HG03175 (cell line): Measurements from ENCODE around the gene SORBS2.

Experiments used
- ATAC-seq: cut with Tn5 transposase; IDR thresholded peaks from one replicate; pipeline ENCODE4 v1.9.1; 2021; ENCODE audit warnings: mild to moderate bottlenecking, moderate library complexity; ENCODE audit not compliant: unreplicated experiment

The SORBS2 gene

GRCh38 chr4:185680617-185681016 is 131.4 kb downstream of the SORBS2 start:
- no peak for ATAC-seq

GRCh38 chr4:185679523-185679922 is 132.5 kb downstream of the SORBS2 start:
- ATAC-seq: no peak

GRCh38 chr4:185677637-185678314 is 134.2 kb downstream of the SORBS2 start:
- no peak for ATAC-seq

- no peak for ATAC-seq
These were observed 139.4 kb downstream of the SORBS2 start for GRCh38 chr4:185672618-185673017.

- ATAC-seq: no peak
These were observed 139.8 kb downstream of the SORBS2 start for GRCh38 chr4:185672151-185672550.

- ATAC-seq: no peak
These were observed 140.5 kb downstream of the SORBS2 start for GRCh38 chr4:185671496-185671895.

GRCh38 chr4:185671066-185671465 is 140.9 kb downstream of the SORBS2 start:
- no peak for ATAC-seq

GRCh38 chr4:185669288-185669687 is 142.7 kb downstream of the SORBS2 start:
- ATAC-seq: no peak

GRCh38 chr4:185666156-185666555 is 145.8 kb downstream of the SORBS2 start:
- no peak for ATAC-seq

- no peak for ATAC-seq
These were observed 146.3 kb downstream of the SORBS2 start for GRCh38 chr4:185665655-185666054.

- ATAC-seq: no peak
These were observed 147.5 kb downstream of the SORBS2 start for GRCh38 chr4:185664481-185664880.

- no peak for ATAC-seq
These were observed 149.8 kb downstream of the SORBS2 start for GRCh38 chr4:185662030-185662778.

- no peak for ATAC-seq
These were observed 151.7 kb downstream of the SORBS2 start for GRCh38 chr4:185660340-185660739.

- no peak for ATAC-seq
These were observed 154.3 kb downstream of the SORBS2 start for GRCh38 chr4:185657699-185658098.

- ATAC-seq: no peak
These were observed 154.8 kb downstream of the SORBS2 start for GRCh38 chr4:185657183-185657582.

- no peak for ATAC-seq
These were observed 155.5 kb downstream of the SORBS2 start for GRCh38 chr4:185656467-185656931.

- no peak for ATAC-seq
These were observed 156.9 kb downstream of the SORBS2 start for GRCh38 chr4:185654965-185655554.

- no peak for ATAC-seq
These were observed 157.7 kb downstream of the SORBS2 start for GRCh38 chr4:185654311-185654710.

- ATAC-seq: no peak
These were observed 160.1 kb downstream of the SORBS2 start for GRCh38 chr4:185651851-185652250.

GRCh38 chr4:185651137-185651677 is 160.8 kb downstream of the SORBS2 start:
- ATAC-seq: no peak

- ATAC-seq: no peak
These were observed 163.4 kb downstream of the SORBS2 start for GRCh38 chr4:185648631-185649030.

GRCh38 chr4:185645403-185645802 is 166.6 kb downstream of the SORBS2 start:
- ATAC-seq: no peak
